Midbrain (tissue), 1 donor: ENCODE measurements around the gene GPRC5A.
A peak's percentile ranks its signal among the peaks of the same experiment; 100 is the strongest.

Source experiments
- DNase-seq: peaks from one replicate; lab custom pipeline; 2025; lab: John Stamatoyannopoulos, UW

GPRC5A gene

GRCh38 chr12:12909995-12910420 is 18.6 kb downstream of the GPRC5A start:
- DNase-seq: no peak

- DNase-seq: no peak
These were observed 21.3 kb downstream of the GPRC5A start for GRCh38 chr12:12912711-12913110.

GRCh38 chr12:12915656-12916055 is 24.3 kb downstream of the GPRC5A start:
- no peak for DNase-seq

GRCh38 chr12:12916135-12916944 is 25.0 kb downstream of the GPRC5A start:
- peak; percentile 95 for DNase-seq

- DNase-seq: no peak
These were observed 26.2 kb downstream of the GPRC5A start for GRCh38 chr12:12917517-12917916.

- DNase-seq: no peak
These were observed 27.5 kb downstream of the GPRC5A start for GRCh38 chr12:12918781-12919389.

- DNase-seq: no peak
These were observed 28.5 kb downstream of the GPRC5A start for GRCh38 chr12:12919666-12920435.

- no peak for DNase-seq
These were observed 30.8 kb downstream of the GPRC5A start for GRCh38 chr12:12922191-12922616.

- no peak for DNase-seq
These were observed 31.6 kb downstream of the GPRC5A start for GRCh38 chr12:12922978-12923377.

- DNase-seq: no peak
These were observed 32.8 kb downstream of the GPRC5A start for GRCh38 chr12:12924169-12924568.

GRCh38 chr12:12925388-12925787 is 34.0 kb downstream of the GPRC5A start:
- DNase-seq: no peak

- no peak for DNase-seq
These were observed 35.3 kb downstream of the GPRC5A start for GRCh38 chr12:12926571-12927071.

- DNase-seq: no peak
These were observed 36.1 kb downstream of the GPRC5A start for GRCh38 chr12:12927211-12928079.

GRCh38 chr12:12929696-12930095 is 38.3 kb downstream of the GPRC5A start:
- DNase-seq: no peak

- no peak for DNase-seq
These were observed 39.4 kb downstream of the GPRC5A start for GRCh38 chr12:12930633-12931219.

GRCh38 chr12:12933742-12934141 is 42.4 kb downstream of the GPRC5A start:
- DNase-seq: no peak

- DNase-seq: no peak
These were observed 43.2 kb downstream of the GPRC5A start for GRCh38 chr12:12934556-12934955.

- no peak for DNase-seq
These were observed 45.7 kb downstream of the GPRC5A start for GRCh38 chr12:12936983-12937491.

GRCh38 chr12:12938541-12938940 is 47.2 kb downstream of the GPRC5A start:
- no peak for DNase-seq

GRCh38 chr12:12939888-12940287 is 48.5 kb downstream of the GPRC5A start:
- no peak for DNase-seq
